HAP-1 (cell line): ENCODE data around the gene SPRN.
"Not testable (repeated sequence)": the region's sequence is repeated elsewhere in the genome, so short reads cannot be mapped to it uniquely, and the experiment has no call there.

ENCODE experiments used
- DNase-seq, 2 experiments: peaks; one replicate each; pipeline ENCODE4 v3.0.0-alpha.2; 2016 to 2020; ENCODE audit warnings: low spot score in 2 of 2
- H3K27me3 ChIP-seq: fragments of 250-450 bp; sonication (Bioruptor Pico); 2 replicates; pipeline ENCODE4 v1.5.1; 2020; ENCODE audit warnings: low read depth, mild to moderate bottlenecking, moderate library complexity
- H3K36me3 ChIP-seq: fragments of 250-450 bp; sonication (Bioruptor Pico); replicated peaks from 2 replicates; pipeline ENCODE4 v1.5.1; 2020; ENCODE audit warnings: mild to moderate bottlenecking
- H3K4me1 ChIP-seq: fragments of 250-450 bp; sonication (Bioruptor Pico); 2 replicates; pipeline ENCODE4 v1.5.1; 2020; ENCODE audit warnings: mild to moderate bottlenecking
- H3K4me3 ChIP-seq: fragments of 250-450 bp; sonication (Bioruptor Pico); 2 replicates; pipeline ENCODE4 v1.5.1; 2020; ENCODE audit warnings: mild to moderate bottlenecking, moderate library complexity
- H3K9me3 ChIP-seq: fragments of 250-450 bp; sonication (Bioruptor Pico); 2 replicates; pipeline ENCODE4 v1.5.1; 2020; ENCODE audit warnings: mild to moderate bottlenecking, moderate library complexity
- in situ Hi-C: fragments of 300-500 bp; cut with MboI; formaldehyde crosslinking; loops from 3 replicates; pipeline ENCODE4 v1.14.3; 2020; ENCODE audit warnings: low sequenced_read_pairs, inconsistent platforms, mixed read lengths

SPRN gene

DNA sequence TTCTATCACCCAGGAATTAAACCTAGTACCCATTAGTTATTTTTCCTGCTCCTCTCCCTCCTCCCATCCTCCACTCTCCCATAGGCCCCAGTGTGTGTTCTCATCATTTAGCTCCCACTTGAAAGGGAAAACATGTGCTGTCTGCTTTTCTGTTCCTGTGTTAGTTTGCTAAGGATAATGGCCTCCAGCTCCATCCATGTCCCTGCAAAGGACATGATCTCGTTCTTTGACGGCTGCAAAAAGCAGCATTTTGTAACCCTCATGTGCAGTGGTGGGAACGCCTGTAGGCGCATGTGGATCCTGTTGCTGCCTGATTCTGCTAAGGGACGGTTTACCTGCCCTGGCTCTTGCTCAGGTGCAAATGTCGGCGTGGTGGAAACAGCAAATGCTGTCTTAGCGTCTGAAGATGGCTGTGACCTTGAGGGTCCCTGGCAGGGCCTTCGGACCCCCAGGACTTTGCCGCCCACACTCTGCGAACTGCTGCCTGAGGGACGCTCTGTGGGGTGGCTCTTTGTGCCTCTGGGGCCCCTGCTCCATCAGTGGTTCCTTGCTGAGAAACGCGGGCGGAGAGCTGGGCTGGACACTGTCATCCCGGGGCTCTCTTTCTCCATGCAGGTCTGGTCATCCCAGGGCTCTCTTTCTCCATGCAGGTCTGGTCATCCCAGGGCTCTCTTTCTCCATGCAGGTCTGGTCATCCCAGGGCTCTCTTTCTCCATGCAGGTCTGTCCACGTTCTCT lies 36.0 kb downstream of the SPRN start:
- in situ Hi-C loops = no loop called here
- no peak for DNase-seq
- no peak overlapping the region for H3K4me3 ChIP-seq

DNA sequence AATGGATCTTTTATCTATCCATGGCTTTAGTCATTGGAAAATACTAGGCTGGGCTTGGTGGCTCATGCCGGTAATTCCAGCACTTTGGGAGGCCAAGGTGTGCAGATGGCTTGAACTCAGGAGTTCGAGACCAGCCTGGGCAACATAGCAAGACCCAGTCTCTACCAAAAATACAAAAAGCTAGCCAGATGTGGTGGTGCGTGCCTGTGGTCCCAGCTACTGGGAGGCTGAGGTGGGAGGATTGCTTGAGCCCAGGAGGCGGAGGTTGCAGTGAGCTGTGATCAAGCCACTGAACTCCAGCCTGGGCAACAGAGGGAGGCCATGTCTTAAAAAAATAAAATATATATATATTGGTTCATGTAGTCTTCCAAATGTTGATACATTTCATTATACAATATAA lies 37.5 kb downstream of the SPRN start:
- H3K27me3 ChIP-seq, H3K4me3 ChIP-seq, H3K4me1 ChIP-seq, H3K36me3 ChIP-seq, H3K9me3 ChIP-seq, in situ Hi-C loops, DNase-seq: not testable (repeated sequence)

More for the DNA sequence above, 36.0 kb downstream of the SPRN start:
- no peaks in the 10 kb centered on the region for H3K36me3 ChIP-seq
- H3K9me3 ChIP-seq = no peaks in the 10 kb centered on the region
- peaks cover under 1% of the 10 kb centered on the region; the same call in 1 of the 2 replicates for H3K4me1 ChIP-seq
- no peaks in the 10 kb centered on the region for H3K27me3 ChIP-seq

DNA sequence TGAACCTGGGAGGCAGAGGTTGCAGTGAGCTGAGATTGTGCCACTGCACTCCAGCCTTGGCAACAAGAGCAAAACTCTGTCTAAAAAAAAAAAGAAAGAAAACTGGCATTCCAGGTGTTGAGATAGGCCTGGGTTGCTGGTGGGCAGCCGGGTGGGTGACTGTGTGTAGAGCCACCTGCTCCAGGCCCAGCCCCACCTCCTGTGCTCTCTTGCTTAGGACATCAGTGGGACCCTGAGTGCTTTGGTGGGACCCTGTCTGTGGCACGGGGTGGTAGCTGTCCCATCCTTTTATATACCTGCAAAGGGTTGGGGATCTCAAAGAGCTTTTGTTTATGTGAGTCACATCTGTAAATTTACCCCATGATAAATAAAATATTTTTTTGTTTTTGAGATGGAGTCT lies 39.2 kb downstream of the SPRN start:
- DNase-seq = no peak
- in situ Hi-C loops = no loop called here
- Histone ChIP-seq H3K27me3 (no peaks in the 10 kb centered on the region), H3K4me3 (no peak overlapping the region), H3K4me1 (no peaks in the 10 kb centered on the region), H3K9me3 (no peaks in the 10 kb centered on the region), H3K36me3 (no peaks in the 10 kb centered on the region)

GRCh38 chr10:133384071-133384470 lies 40.4 kb downstream of the SPRN start:
- DNase-seq = no peak
- no peaks in the 10 kb centered on the region for H3K27me3 ChIP-seq
- H3K4me3 ChIP-seq = no peak overlapping the region
- H3K4me1 ChIP-seq = no peaks in the 10 kb centered on the region
- no peaks in the 10 kb centered on the region for H3K9me3 ChIP-seq
- in situ Hi-C loops = no loop called here
- no peaks in the 10 kb centered on the region for H3K36me3 ChIP-seq

GRCh38 chr10:133383551-133383950 lies 40.9 kb downstream of the SPRN start:
- Histone ChIP-seq H3K4me1 (no peaks in the 10 kb centered on the region), H3K4me3 (no peak overlapping the region), H3K9me3 (no peaks in the 10 kb centered on the region), H3K36me3 (no peaks in the 10 kb centered on the region), H3K27me3 (no peaks in the 10 kb centered on the region)
- in situ Hi-C loops = no loop called here
- DNase-seq = no peak

DNA sequence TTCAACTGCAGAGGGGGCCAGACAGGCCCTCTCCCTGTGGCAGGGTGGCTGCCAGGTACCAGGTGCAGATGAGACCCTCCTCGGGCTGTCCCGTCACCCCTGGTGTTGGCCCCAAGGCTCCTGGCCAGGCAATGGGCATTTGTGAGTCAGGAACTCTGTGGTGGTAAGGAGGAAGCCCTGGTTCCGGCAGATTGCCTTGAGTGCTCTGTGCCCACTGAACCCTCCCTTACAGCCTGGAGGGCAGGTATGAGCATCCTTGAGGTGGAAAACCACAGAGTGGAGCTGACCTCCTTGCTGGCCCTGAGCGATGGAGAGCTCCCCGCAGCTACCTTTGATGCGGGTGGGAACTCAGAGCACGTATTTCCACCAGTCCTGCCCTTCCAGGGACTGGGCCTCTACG lies 43.4 kb downstream of the SPRN start:
- in situ Hi-C loops = no loop called here
- DNase-seq = no peak
- H3K4me1 ChIP-seq = peaks cover 9% of the 10 kb centered on the region

DNA sequence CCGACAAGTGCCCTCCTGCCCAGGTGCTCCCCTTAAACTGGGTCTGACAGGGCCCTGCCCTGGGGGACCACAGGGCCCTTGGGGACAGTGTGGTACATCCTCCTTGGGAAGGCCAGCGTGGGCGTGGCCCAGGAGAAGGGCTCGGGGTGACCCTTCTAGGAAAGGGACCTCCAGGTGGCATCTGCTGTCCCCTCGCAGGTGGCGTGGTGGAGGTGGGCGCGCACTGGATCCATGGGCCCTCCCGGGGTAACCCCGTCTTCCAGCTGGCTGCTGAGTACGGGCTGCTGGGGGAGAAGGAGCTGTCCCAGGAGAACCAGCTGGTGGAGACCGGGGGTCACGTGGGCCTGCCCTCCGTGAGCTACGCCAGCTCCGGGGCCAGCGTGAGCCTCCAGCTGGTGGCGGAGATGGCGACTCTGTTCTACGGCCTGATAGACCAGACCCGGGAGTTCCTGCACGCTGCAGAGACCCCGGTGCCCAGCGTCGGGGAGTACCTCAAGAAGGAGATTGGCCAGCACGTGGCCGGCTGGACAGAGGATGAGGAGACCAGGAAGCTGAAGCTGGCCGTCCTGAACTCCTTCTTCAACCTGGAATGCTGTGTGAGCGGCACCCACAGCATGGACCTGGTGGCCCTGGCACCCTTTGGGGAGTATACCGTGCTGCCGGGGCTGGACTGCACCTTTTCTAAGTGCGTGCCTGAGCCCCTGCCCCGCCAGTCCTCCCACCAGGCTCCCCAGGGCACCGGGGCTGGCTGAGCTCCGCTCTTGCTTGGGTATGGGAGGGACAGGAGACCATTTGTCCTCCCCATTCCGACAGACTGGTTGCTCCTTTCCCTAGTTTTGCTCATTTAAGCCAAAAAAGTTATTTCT lies 44.4 kb downstream of the SPRN start:
- DNase-seq = no peak
- Histone ChIP-seq H3K4me3 (no peak overlapping the region), H3K9me3 (no peaks in the 10 kb centered on the region), H3K36me3 (no peaks in the 10 kb centered on the region), H3K27me3 (no peaks in the 10 kb centered on the region), H3K4me1 (peaks cover 17% of the 10 kb centered on the region)
- in situ Hi-C loops = no loop called here

More for the DNA sequence above, 43.4 kb downstream of the SPRN start:
- H3K27me3 ChIP-seq = no peaks in the 10 kb centered on the region
- no peak overlapping the region for H3K4me3 ChIP-seq
- H3K9me3 ChIP-seq = no peaks in the 10 kb centered on the region
- no peaks in the 10 kb centered on the region for H3K36me3 ChIP-seq

GRCh38 chr10:133379152-133379800 lies 45.1 kb downstream of the SPRN start, which contains the start of gene PAOX:
TSS of gene PAOX (plus strand) at chr10:133379262. CDS start at chr10:133379317, 55 bp downstream.
- in situ Hi-C loops = no loop called here
- H3K27me3 ChIP-seq = no peaks in the 10 kb centered on the region
- no peaks in the 10 kb centered on the region for H3K9me3 ChIP-seq
- peak in 1 of 2 experiments; percentile 75 for DNase-seq
- H3K36me3 ChIP-seq = no peaks in the 10 kb centered on the region
- H3K4me1 ChIP-seq = peaks cover 25% of the 10 kb centered on the region
- H3K4me3 ChIP-seq = peak within 1 kb of the TSS; percentile 49

DNA sequence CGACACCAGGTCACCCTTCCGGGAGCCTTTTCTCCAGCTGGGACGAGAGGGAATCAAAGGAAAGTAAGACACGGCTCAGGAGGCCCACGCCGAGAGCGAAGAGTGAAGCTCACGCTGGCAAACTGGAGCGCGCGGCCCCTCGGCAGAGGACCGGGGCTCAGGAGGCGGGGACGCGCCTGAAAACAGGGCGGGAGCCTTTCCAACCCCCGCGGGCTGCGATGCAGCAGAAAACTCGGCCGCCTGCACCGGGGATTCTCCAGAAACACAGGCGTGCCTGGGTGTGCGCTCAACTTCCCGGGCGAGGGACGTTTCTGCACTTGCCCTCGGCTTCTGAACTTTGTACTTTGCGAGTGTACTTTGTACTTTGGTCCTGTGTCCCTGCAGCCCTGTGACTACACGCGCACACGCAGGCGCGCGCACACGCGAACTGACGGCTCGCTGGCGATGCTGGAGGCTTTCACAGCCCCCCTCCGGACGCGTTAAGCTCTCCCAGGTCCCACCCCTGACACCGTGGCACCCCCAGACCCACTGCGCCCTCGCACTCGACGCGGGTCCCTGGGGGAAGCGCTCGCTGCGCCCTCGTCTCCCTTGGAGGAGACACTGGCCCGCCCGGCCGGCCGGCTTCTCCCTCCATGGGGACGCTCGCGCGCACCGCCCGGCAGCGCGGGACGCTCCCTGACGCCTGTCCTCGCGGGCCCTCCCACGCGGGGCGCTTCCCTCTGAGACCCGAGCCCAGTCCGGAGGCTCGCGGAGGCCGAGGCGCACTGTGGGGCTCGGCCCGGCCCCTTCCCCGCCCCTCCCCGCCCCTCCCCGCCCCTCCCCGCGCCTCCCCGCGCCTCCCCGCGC lies 46.0 kb downstream of the SPRN start:
- no peaks in the 10 kb centered on the region for H3K9me3 ChIP-seq
- H3K4me3 ChIP-seq = peak overlapping the region; percentile 49
- H3K4me1 ChIP-seq = peaks cover 31% of the 10 kb centered on the region
- in situ Hi-C loops = no loop called here
- no peaks in the 10 kb centered on the region for H3K36me3 ChIP-seq
- no peaks in the 10 kb centered on the region for H3K27me3 ChIP-seq
- DNase-seq = peak; percentile 32 to 72

DNA sequence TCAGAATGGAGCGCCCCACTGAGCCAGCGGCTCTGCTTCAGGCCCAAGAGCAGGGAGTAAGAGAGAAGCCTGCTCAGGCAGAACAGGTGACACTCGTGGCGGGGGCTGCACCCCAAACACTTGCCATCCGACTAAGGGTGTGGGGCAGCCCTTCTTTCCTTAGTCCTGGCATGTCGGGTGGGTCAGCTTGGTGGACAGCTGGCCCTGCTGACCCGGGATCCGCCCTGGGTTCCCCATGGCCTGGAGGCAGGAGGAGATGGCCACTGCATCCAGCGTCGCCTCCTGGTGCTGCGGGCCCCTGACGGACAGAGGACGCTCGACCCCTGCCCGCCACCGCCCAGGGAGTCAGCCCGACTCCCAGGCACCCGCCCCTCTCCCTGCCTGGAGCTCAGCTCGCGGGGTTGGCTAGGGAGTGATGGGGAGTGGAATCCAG lies 46.6 kb downstream of the SPRN start:
- DNase-seq = no peak
- Histone ChIP-seq H3K9me3 (no peaks in the 10 kb centered on the region), H3K4me3 (peak overlapping the region; percentile 49), H3K27me3 (no peaks in the 10 kb centered on the region), H3K36me3 (no peaks in the 10 kb centered on the region), H3K4me1 (peaks cover 31% of the 10 kb centered on the region)
- in situ Hi-C loops = no loop called here

- Histone ChIP-seq H3K36me3 (no peaks in the 10 kb centered on the region), H3K27me3 (no peaks in the 10 kb centered on the region), H3K4me1 (peaks cover 31% of the 10 kb centered on the region), H3K9me3 (no peaks in the 10 kb centered on the region), H3K4me3 (no peak overlapping the region)
- in situ Hi-C loops = no loop called here
- DNase-seq = no peak
Measured at GRCh38 chr10:133377025-133377817, 47.2 kb downstream of the SPRN start.

DNA sequence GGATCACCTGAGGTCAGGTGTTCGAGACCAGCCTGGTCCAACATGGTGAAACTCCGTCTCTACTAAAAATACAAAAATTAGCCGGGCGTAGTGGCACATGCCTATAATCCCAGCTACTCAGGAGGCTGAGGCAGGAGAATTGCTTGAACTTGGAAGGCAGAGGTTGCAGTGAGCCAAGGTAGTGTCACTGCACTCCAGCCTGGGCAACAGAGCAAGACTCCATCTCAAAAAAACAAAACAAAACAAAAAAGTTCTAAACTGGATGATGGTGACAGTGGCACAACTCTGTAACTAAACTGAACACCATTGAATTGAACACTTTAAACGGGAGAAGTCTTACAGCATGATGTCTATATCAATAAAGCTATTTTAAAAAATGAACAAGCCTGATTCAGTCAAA lies 48.2 kb downstream of the SPRN start:
- DNase-seq, H3K9me3 ChIP-seq, in situ Hi-C loops, H3K36me3 ChIP-seq, H3K4me3 ChIP-seq, H3K27me3 ChIP-seq: not testable (repeated sequence)
- H3K4me1 ChIP-seq = peaks cover 31% of the 10 kb centered on the region
